ENCODE measurements around the gene CSNK1G2.
A peak's percentile ranks its signal among the peaks of the same experiment; 100 is the strongest.

Gene CSNK1G2

GRCh38 chr19:1941146-1942077 lies at the start of gene CSNK1G2:
TSS of gene CSNK1G2 (plus strand) at chr19:1941172. CDS start at chr19:1969773, 28,601 bp downstream.
- Histone ChIP-seq H3K36me3 (ENCODE audit: control insufficient read depth in 2 of 2, insufficient read depth in 2 of 2, low read length in 2 of 2) (no peaks in the 10 kb centered on the region), H3K4me1 (ENCODE audit: control insufficient read depth in 2 of 2, insufficient read depth in 2 of 2, low read length in 2 of 2) (peaks cover 16 to 28% of the 10 kb centered on the region in 2 donors), H3K9me3 (ENCODE audit: control insufficient read depth in 2 of 2, low read length in 2 of 2) (no peaks in the 10 kb centered on the region), H3K9ac (ENCODE audit: low read depth in 1 of 2, low read length in 2 of 2) (peak within 1 kb of the TSS; percentile 89 to 92), H3K27ac (ENCODE audit: low read depth in 2 of 2, low read length in 2 of 2) (peak within 1 kb of the TSS; percentile 96 to 97), H3K4me3 (ENCODE audit: low read length in 2 of 2) (peak within 1 kb of the TSS; percentile 83 to 85), H3K27me3 (ENCODE audit: control insufficient read depth in 2 of 2, insufficient read depth in 2 of 2, low read length in 2 of 2) (no peaks in the 10 kb centered on the region)

GRCh38 chr19:1893791-1894190 lies 47.2 kb upstream of the CSNK1G2 start:
- H3K27me3 ChIP-seq (ENCODE audit: control insufficient read depth in 2 of 2, insufficient read depth in 2 of 2, low read length in 2 of 2): no peaks in the 10 kb centered on the region
- H3K9me3 ChIP-seq (ENCODE audit: control insufficient read depth in 2 of 2, low read length in 2 of 2): no peaks in the 10 kb centered on the region
- no peak overlapping the region for H3K9ac ChIP-seq (ENCODE audit: low read depth in 1 of 2, low read length in 2 of 2)
- H3K4me1 ChIP-seq (ENCODE audit: control insufficient read depth in 2 of 2, insufficient read depth in 2 of 2, low read length in 2 of 2): peaks cover 6 to 7% of the 10 kb centered on the region in 2 donors
- H3K4me3 ChIP-seq (ENCODE audit: low read length in 2 of 2): no peak overlapping the region
- no peaks in the 10 kb centered on the region for H3K36me3 ChIP-seq (ENCODE audit: control insufficient read depth in 2 of 2, insufficient read depth in 2 of 2, low read length in 2 of 2)
- H3K27ac ChIP-seq (ENCODE audit: low read depth in 2 of 2, low read length in 2 of 2): no peak overlapping the region

- H3K27me3 ChIP-seq (ENCODE audit: control insufficient read depth in 2 of 2, insufficient read depth in 2 of 2, low read length in 2 of 2): no peaks in the 10 kb centered on the region
- H3K27ac ChIP-seq (ENCODE audit: low read depth in 2 of 2, low read length in 2 of 2): no peak overlapping the region
- peaks cover 6 to 7% of the 10 kb centered on the region in 2 donors for H3K4me1 ChIP-seq (ENCODE audit: control insufficient read depth in 2 of 2, insufficient read depth in 2 of 2, low read length in 2 of 2)
- H3K9me3 ChIP-seq (ENCODE audit: control insufficient read depth in 2 of 2, low read length in 2 of 2): no peaks in the 10 kb centered on the region
- H3K36me3 ChIP-seq (ENCODE audit: control insufficient read depth in 2 of 2, insufficient read depth in 2 of 2, low read length in 2 of 2): no peaks in the 10 kb centered on the region
- H3K4me3 ChIP-seq (ENCODE audit: low read length in 2 of 2): no peak overlapping the region
- no peak overlapping the region for H3K9ac ChIP-seq (ENCODE audit: low read depth in 1 of 2, low read length in 2 of 2)
Measured at GRCh38 chr19:1896508-1896907, 44.5 kb upstream of the CSNK1G2 start.

- Histone ChIP-seq H3K9ac (ENCODE audit: low read depth in 1 of 2, low read length in 2 of 2) (no peak overlapping the region), H3K4me1 (ENCODE audit: control insufficient read depth in 2 of 2, insufficient read depth in 2 of 2, low read length in 2 of 2) (peaks cover 22 to 27% of the 10 kb centered on the region in 2 donors), H3K27ac (ENCODE audit: low read depth in 2 of 2, low read length in 2 of 2) (peak overlapping the region in 1 of 2 donors; percentile 32), H3K27me3 (ENCODE audit: control insufficient read depth in 2 of 2, insufficient read depth in 2 of 2, low read length in 2 of 2) (no peaks in the 10 kb centered on the region), H3K9me3 (ENCODE audit: control insufficient read depth in 2 of 2, low read length in 2 of 2) (no peaks in the 10 kb centered on the region), H3K4me3 (ENCODE audit: low read length in 2 of 2) (no peak overlapping the region), H3K36me3 (ENCODE audit: control insufficient read depth in 2 of 2, insufficient read depth in 2 of 2, low read length in 2 of 2) (no peaks in the 10 kb centered on the region)
Measured at GRCh38 chr19:1901940-1902404, 39.0 kb upstream of the CSNK1G2 start.

- H3K27me3 ChIP-seq (ENCODE audit: control insufficient read depth in 2 of 2, insufficient read depth in 2 of 2, low read length in 2 of 2): no peaks in the 10 kb centered on the region
- peaks cover 24 to 30% of the 10 kb centered on the region in 2 donors for H3K4me1 ChIP-seq (ENCODE audit: control insufficient read depth in 2 of 2, insufficient read depth in 2 of 2, low read length in 2 of 2)
- H3K9me3 ChIP-seq (ENCODE audit: control insufficient read depth in 2 of 2, low read length in 2 of 2): no peaks in the 10 kb centered on the region
- no peak overlapping the region for H3K9ac ChIP-seq (ENCODE audit: low read depth in 1 of 2, low read length in 2 of 2)
- no peak overlapping the region for H3K4me3 ChIP-seq (ENCODE audit: low read length in 2 of 2)
- peak overlapping the region in 1 of 2 donors; percentile 16 for H3K27ac ChIP-seq (ENCODE audit: low read depth in 2 of 2, low read length in 2 of 2)
- no peaks in the 10 kb centered on the region for H3K36me3 ChIP-seq (ENCODE audit: control insufficient read depth in 2 of 2, insufficient read depth in 2 of 2, low read length in 2 of 2)
Measured at GRCh38 chr19:1902923-1903322, 38.0 kb upstream of the CSNK1G2 start.

- Histone ChIP-seq H3K4me3 (ENCODE audit: low read length in 2 of 2) (peak overlapping the region in 1 of 2 donors; percentile 45), H3K27ac (ENCODE audit: low read depth in 2 of 2, low read length in 2 of 2) (peak overlapping the region in 1 of 2 donors; percentile 87), H3K9me3 (ENCODE audit: control insufficient read depth in 2 of 2, low read length in 2 of 2) (no peaks in the 10 kb centered on the region), H3K4me1 (ENCODE audit: control insufficient read depth in 2 of 2, insufficient read depth in 2 of 2, low read length in 2 of 2) (peaks cover 37 to 42% of the 10 kb centered on the region in 2 donors), H3K36me3 (ENCODE audit: control insufficient read depth in 2 of 2, insufficient read depth in 2 of 2, low read length in 2 of 2) (no peaks in the 10 kb centered on the region), H3K27me3 (ENCODE audit: control insufficient read depth in 2 of 2, insufficient read depth in 2 of 2, low read length in 2 of 2) (no peaks in the 10 kb centered on the region), H3K9ac (ENCODE audit: low read depth in 1 of 2, low read length in 2 of 2) (peak overlapping the region in 1 of 2 donors; percentile 38)
Measured at GRCh38 chr19:1904860-1905109, 36.2 kb upstream of the CSNK1G2 start.

- H3K4me1 ChIP-seq (ENCODE audit: control insufficient read depth in 2 of 2, insufficient read depth in 2 of 2, low read length in 2 of 2): peaks cover 39 to 42% of the 10 kb centered on the region in 2 donors
- no peaks in the 10 kb centered on the region for H3K27me3 ChIP-seq (ENCODE audit: control insufficient read depth in 2 of 2, insufficient read depth in 2 of 2, low read length in 2 of 2)
- H3K4me3 ChIP-seq (ENCODE audit: low read length in 2 of 2): peak within 1 kb of the TSS; percentile 90 to 93
- H3K9me3 ChIP-seq (ENCODE audit: control insufficient read depth in 2 of 2, low read length in 2 of 2): no peaks in the 10 kb centered on the region
- peak within 1 kb of the TSS; percentile 86 to 87 for H3K27ac ChIP-seq (ENCODE audit: low read depth in 2 of 2, low read length in 2 of 2)
- peak within 1 kb of the TSS; percentile 74 to 77 for H3K9ac ChIP-seq (ENCODE audit: low read depth in 1 of 2, low read length in 2 of 2)
- H3K36me3 ChIP-seq (ENCODE audit: control insufficient read depth in 2 of 2, insufficient read depth in 2 of 2, low read length in 2 of 2): no peaks in the 10 kb centered on the region
Measured at GRCh38 chr19:1905110-1905862, 35.7 kb upstream of the CSNK1G2 start, which contains the start of the genes ADAT3 and SCAMP4. TSS of gene ADAT3 (plus strand) at chr19:1905399. CDS start at chr19:1912048, 6,649 bp downstream. TSS of gene SCAMP4 (plus strand) at chr19:1905399. CDS start at chr19:1915020, 9,621 bp downstream.

- Histone ChIP-seq H3K36me3 (ENCODE audit: control insufficient read depth in 2 of 2, insufficient read depth in 2 of 2, low read length in 2 of 2) (no peaks in the 10 kb centered on the region), H3K4me1 (ENCODE audit: control insufficient read depth in 2 of 2, insufficient read depth in 2 of 2, low read length in 2 of 2) (peaks cover 39 to 42% of the 10 kb centered on the region in 2 donors), H3K9ac (ENCODE audit: low read depth in 1 of 2, low read length in 2 of 2) (peak overlapping the region; percentile 74 to 77), H3K9me3 (ENCODE audit: control insufficient read depth in 2 of 2, low read length in 2 of 2) (no peaks in the 10 kb centered on the region), H3K27me3 (ENCODE audit: control insufficient read depth in 2 of 2, insufficient read depth in 2 of 2, low read length in 2 of 2) (no peaks in the 10 kb centered on the region), H3K4me3 (ENCODE audit: low read length in 2 of 2) (peak overlapping the region; percentile 90 to 93), H3K27ac (ENCODE audit: low read depth in 2 of 2, low read length in 2 of 2) (peak overlapping the region; percentile 86 to 87)
Measured at GRCh38 chr19:1905863-1906375, 35.1 kb upstream of the CSNK1G2 start.

GRCh38 chr19:1906985-1907562 lies 33.9 kb upstream of the CSNK1G2 start:
- peak overlapping the region; percentile 65 to 87 for H3K9ac ChIP-seq (ENCODE audit: low read depth in 1 of 2, low read length in 2 of 2)
- peaks cover 41 to 43% of the 10 kb centered on the region in 2 donors for H3K4me1 ChIP-seq (ENCODE audit: control insufficient read depth in 2 of 2, insufficient read depth in 2 of 2, low read length in 2 of 2)

More at GRCh38 chr19:1906985-1907562, 33.9 kb upstream of the CSNK1G2 start:
- Histone ChIP-seq H3K4me3 (ENCODE audit: low read length in 2 of 2) (peak overlapping the region; percentile 64 to 68), H3K36me3 (ENCODE audit: control insufficient read depth in 2 of 2, insufficient read depth in 2 of 2, low read length in 2 of 2) (no peaks in the 10 kb centered on the region), H3K27me3 (ENCODE audit: control insufficient read depth in 2 of 2, insufficient read depth in 2 of 2, low read length in 2 of 2) (no peaks in the 10 kb centered on the region), H3K9me3 (ENCODE audit: control insufficient read depth in 2 of 2, low read length in 2 of 2) (no peaks in the 10 kb centered on the region), H3K27ac (ENCODE audit: low read depth in 2 of 2, low read length in 2 of 2) (peak overlapping the region; percentile 94 to 98)

Measured in mucosa of rectum (tissue), 2 donors.